ENCODE results near the gene GPC5. TPM values are rescaled to one million over a fixed set of nuclear protein-coding genes. Genes with fewer than 3 reads are reported as not detected.

Gene GPC5
- total RNA-seq, 1 donor from 2014 or later, result 0.57 TPM

DNA sequence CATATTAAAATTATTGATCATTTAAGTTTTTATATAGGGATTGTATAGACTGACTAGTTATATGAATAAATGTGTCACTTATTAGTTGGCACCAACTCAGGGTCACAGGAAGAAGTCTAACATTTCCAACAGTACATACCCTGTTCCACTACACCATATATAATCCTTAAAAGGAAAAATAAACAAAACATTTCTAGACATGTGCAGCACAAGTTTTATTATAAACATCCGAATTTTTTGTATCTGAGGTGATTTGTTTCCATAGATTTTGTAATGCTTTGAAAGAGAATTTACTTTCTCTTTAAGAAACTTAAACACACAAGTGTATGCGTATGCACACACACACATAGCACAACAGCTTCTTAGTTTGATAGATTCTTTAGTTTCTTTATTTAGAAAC lies 1409.5 kb downstream of the GPC5 start:
- H3K27ac Mint-ChIP-seq, result no peak overlapping the region
- no peak for DNase-seq (ENCODE audit: low spot score, unreplicated experiment)
- H3K4me3 Mint-ChIP-seq (ENCODE audit: low read depth), result no peak overlapping the region
- no peaks in the 10 kb centered on the region for H3K27me3 Mint-ChIP-seq
- H3K4me1 Mint-ChIP-seq (ENCODE audit: low read depth), result no peaks in the 10 kb centered on the region
- no peaks in the 10 kb centered on the region for H3K9me3 Mint-ChIP-seq (ENCODE audit: low read depth)
- TF ChIP-seq CTCF (IDR thresholded peaks at IDR 0.05; ENCODE audit: unreplicated experiment), result no peak
- no peaks in the 10 kb centered on the region for H3K36me3 Mint-ChIP-seq (ENCODE audit: insufficient read depth)

GRCh38 chr13:92821324-92821723 lies 1422.9 kb downstream of the GPC5 start:
- Mint-ChIP-seq H3K27me3 (peaks cover 7% of the 10 kb centered on the region), H3K4me3 (ENCODE audit: low read depth) (no peak overlapping the region), H3K4me1 (ENCODE audit: low read depth) (peaks cover 5% of the 10 kb centered on the region), H3K36me3 (ENCODE audit: insufficient read depth) (no peaks in the 10 kb centered on the region), H3K9me3 (ENCODE audit: low read depth) (no peaks in the 10 kb centered on the region), H3K27ac (no peak overlapping the region)
- DNase-seq (ENCODE audit: low spot score, unreplicated experiment), result no peak
- no peak for TF ChIP-seq CTCF (IDR thresholded peaks at IDR 0.05; ENCODE audit: unreplicated experiment)

DNA sequence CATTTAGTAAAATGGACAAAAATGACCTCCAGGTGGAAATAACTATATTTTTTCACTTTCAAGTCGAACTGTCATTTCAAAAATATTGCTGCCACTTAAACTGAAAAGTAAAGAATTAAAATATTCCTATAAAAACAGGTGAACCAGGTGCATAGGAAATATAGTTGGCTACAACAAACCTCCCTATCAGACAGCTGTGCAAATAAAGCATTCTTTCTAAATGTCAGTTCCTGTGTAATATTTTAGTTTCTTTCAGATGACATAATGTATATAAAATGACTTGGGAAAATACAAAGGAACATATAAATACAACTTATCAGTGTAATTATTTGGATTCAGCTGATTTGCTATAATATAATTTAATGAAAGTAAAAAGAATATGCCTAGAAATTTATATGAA lies 1424.6 kb downstream of the GPC5 start:
- TF ChIP-seq CTCF (IDR thresholded peaks at IDR 0.05; ENCODE audit: unreplicated experiment), result no peak
- H3K9me3 Mint-ChIP-seq (ENCODE audit: low read depth), result no peaks in the 10 kb centered on the region
- no peak overlapping the region for H3K27ac Mint-ChIP-seq
- peaks cover 11% of the 10 kb centered on the region for H3K27me3 Mint-ChIP-seq
- H3K4me1 Mint-ChIP-seq (ENCODE audit: low read depth), result peaks cover 9% of the 10 kb centered on the region
- no peak overlapping the region for H3K4me3 Mint-ChIP-seq (ENCODE audit: low read depth)
- H3K36me3 Mint-ChIP-seq (ENCODE audit: insufficient read depth), result no peaks in the 10 kb centered on the region
- no peak for DNase-seq (ENCODE audit: low spot score, unreplicated experiment)

GRCh38 chr13:92825938-92826596 lies 1427.6 kb downstream of the GPC5 start:
- Mint-ChIP-seq H3K27ac (no peak overlapping the region), H3K27me3 (peaks cover 11% of the 10 kb centered on the region), H3K9me3 (ENCODE audit: low read depth) (no peaks in the 10 kb centered on the region), H3K4me1 (ENCODE audit: low read depth) (peaks cover 9% of the 10 kb centered on the region), H3K36me3 (ENCODE audit: insufficient read depth) (no peaks in the 10 kb centered on the region), H3K4me3 (ENCODE audit: low read depth) (no peak overlapping the region)
- TF ChIP-seq CTCF (IDR thresholded peaks at IDR 0.05; ENCODE audit: unreplicated experiment), result no peak
- no peak for DNase-seq (ENCODE audit: low spot score, unreplicated experiment)

- DNase-seq (ENCODE audit: low spot score, unreplicated experiment), result no peak
- no peaks in the 10 kb centered on the region for H3K9me3 Mint-ChIP-seq (ENCODE audit: low read depth)
- no peak overlapping the region for H3K27ac Mint-ChIP-seq
Measured at GRCh38 chr13:92827503-92827902, 1429.1 kb downstream of the GPC5 start.

More at GRCh38 chr13:92827503-92827902, 1429.1 kb downstream of the GPC5 start:
- Mint-ChIP-seq H3K36me3 (ENCODE audit: insufficient read depth) (no peaks in the 10 kb centered on the region), H3K4me3 (ENCODE audit: low read depth) (no peak overlapping the region), H3K4me1 (ENCODE audit: low read depth) (peaks cover 9% of the 10 kb centered on the region), H3K27me3 (peaks cover 11% of the 10 kb centered on the region)
- no peak for TF ChIP-seq CTCF (IDR thresholded peaks at IDR 0.05; ENCODE audit: unreplicated experiment)

Measured in progenitor cell of endocrine pancreas (in vitro differentiated cells).